DND-41 (cell line): Measurements from ENCODE around the gene IQCM.

Source experiments
- ATAC-seq: fragments of 200-7000 bp; cut with Tn5 transposase; 3 replicates; pipeline ENCODE4 v1.9.1; 2021; ENCODE audit warnings: low read depth; ENCODE audit not compliant: insufficient read depth
- DNase-seq: peaks from one replicate; pipeline ENCODE4 v3.0.0-alpha.2; 2020
- H2AFZ ChIP-seq: 2 replicates; pipeline ENCODE4 v1.6.0; 2012; ENCODE audit warnings: low read depth, low read length
- H3K27ac ChIP-seq: 2 replicates; pipeline ENCODE4 v1.5.1; 2012; ENCODE audit warnings: low read length, inconsistent platforms
- H3K27me3 ChIP-seq: fragments of 200-600 bp; sonication (generic); 2 replicates; pipeline ENCODE4 v1.6.0; 2012; ENCODE audit warnings: low read length, mild to moderate bottlenecking, inconsistent platforms; ENCODE audit not compliant: insufficient read depth, poor library complexity
- H3K36me3 ChIP-seq: 2 replicates; pipeline ENCODE4 v1.5.1; 2012; ENCODE audit warnings: low read length, inconsistent platforms; ENCODE audit not compliant: insufficient read depth
- H3K4me1 ChIP-seq: 2 replicates; pipeline ENCODE4 v1.5.1; 2012; ENCODE audit warnings: mild to moderate bottlenecking, low read length; ENCODE audit not compliant: insufficient read depth
- H3K4me2 ChIP-seq: 2 replicates; pipeline ENCODE4 v1.6.0; 2012; ENCODE audit warnings: mild to moderate bottlenecking, moderate library complexity, low read length, inconsistent platforms; ENCODE audit not compliant: insufficient read depth
- H3K4me3 ChIP-seq, 2 experiments: fragments of 200-600 bp in 1 of 2; shearing (Covaris generic) in 1 of 2; 2 replicates each; pipeline ENCODE4 v1.5.1; 2012 to 2016; ENCODE audit warnings: inconsistent platforms in 2 of 2, low read length in 2 of 2, mild to moderate bottlenecking in 2 of 2, low read depth in 1 of 2, moderate library complexity in 1 of 2
- H3K79me2 ChIP-seq: 2 replicates; pipeline ENCODE4 v1.6.0; 2012; ENCODE audit warnings: low read length, inconsistent platforms; ENCODE audit not compliant: insufficient read depth
- H3K9ac ChIP-seq: 2 replicates; pipeline ENCODE4 v1.6.0; 2012; ENCODE audit warnings: low read depth, mild to moderate bottlenecking, inconsistent platforms, low read length, moderate library complexity
- H3K9me3 ChIP-seq: 2 replicates; pipeline ENCODE4 v1.5.1; 2012; ENCODE audit warnings: low read length, moderate library complexity, mild to moderate bottlenecking, inconsistent platforms; ENCODE audit not compliant: insufficient read depth, severe bottlenecking
- H4K20me1 ChIP-seq: 2 replicates; pipeline ENCODE4 v1.6.0; 2012; ENCODE audit warnings: low read length; ENCODE audit not compliant: insufficient read depth
- CTCF ChIP-seq: IDR thresholded peaks from 2 replicates; pipeline ENCODE4 v1.5.1; 2012; ENCODE audit warnings: borderline replicate concordance, low read length, moderate library complexity, mild to moderate bottlenecking; ENCODE audit not compliant: poor library complexity, severe bottlenecking; ENCODE audit errors: extremely low read depth
- EZH2 ChIP-seq: IDR thresholded peaks from 3 replicates; pipeline ENCODE4 v1.6.1; 2012; ENCODE audit warnings: borderline replicate concordance, low read depth, mild to moderate bottlenecking, moderate library complexity, low read length, inconsistent platforms; ENCODE audit not compliant: severe bottlenecking

The IQCM gene

GRCh38 chr4:149555799-149556198, 259.8 kb downstream of the IQCM start:
- H3K4me1 ChIP-seq: no peaks in the 10 kb centered on the region
- H2AFZ ChIP-seq: no peak overlapping the region
- TF ChIP-seq CTCF (no peak), EZH2 (no peak)
- H3K4me3 ChIP-seq: no peak overlapping the region
- no peak overlapping the region for H3K9ac ChIP-seq
- H3K27me3 ChIP-seq: no peaks in the 10 kb centered on the region
- H3K79me2 ChIP-seq: no peaks in the 10 kb centered on the region
- no peak overlapping the region for H3K4me2 ChIP-seq
- H3K36me3 ChIP-seq: no peaks in the 10 kb centered on the region
- DNase-seq: no peak
- ATAC-seq: no peak
- H3K9me3 ChIP-seq: no peaks in the 10 kb centered on the region
- no peak overlapping the region for H3K27ac ChIP-seq
- H4K20me1 ChIP-seq: no peaks in the 10 kb centered on the region

GRCh38 chr4:149555146-149555545, 260.5 kb downstream of the IQCM start:
- ATAC-seq (no peak), DNase-seq (no peak)
- TF ChIP-seq EZH2 (no peak), CTCF (no peak)
- no peaks in the 10 kb centered on the region for H3K36me3 ChIP-seq
- H3K27me3 ChIP-seq: no peaks in the 10 kb centered on the region
- no peak overlapping the region for H3K9ac ChIP-seq
- no peaks in the 10 kb centered on the region for H3K4me1 ChIP-seq
- no peak overlapping the region for H3K27ac ChIP-seq
- no peaks in the 10 kb centered on the region for H4K20me1 ChIP-seq
- H3K9me3 ChIP-seq: no peaks in the 10 kb centered on the region
- H3K4me2 ChIP-seq: no peak overlapping the region
- H3K4me3 ChIP-seq: no peak overlapping the region
- H3K79me2 ChIP-seq: no peaks in the 10 kb centered on the region
- no peak overlapping the region for H2AFZ ChIP-seq

GRCh38 chr4:149553959-149554520, 261.6 kb downstream of the IQCM start:
- ATAC-seq (no peak), DNase-seq (no peak)
- Histone ChIP-seq H4K20me1 (no peaks in the 10 kb centered on the region), H3K27ac (no peak overlapping the region), H3K4me2 (no peak overlapping the region), H3K79me2 (no peaks in the 10 kb centered on the region), H3K4me1 (no peaks in the 10 kb centered on the region), H3K27me3 (no peaks in the 10 kb centered on the region), H3K36me3 (no peaks in the 10 kb centered on the region), H2AFZ (no peak overlapping the region), H3K9ac (no peak overlapping the region), H3K4me3 (no peak overlapping the region), H3K9me3 (no peaks in the 10 kb centered on the region)
- no peak for TF ChIP-seq CTCF
- TF ChIP-seq EZH2: no peak

GRCh38 chr4:149552601-149553000, 263.0 kb downstream of the IQCM start:
- no peaks in the 10 kb centered on the region for H3K79me2 ChIP-seq
- DNase-seq (no peak), ATAC-seq (no peak)
- H3K9me3 ChIP-seq: no peaks in the 10 kb centered on the region
- no peak overlapping the region for H3K4me2 ChIP-seq
- H2AFZ ChIP-seq: no peak overlapping the region
- no peaks in the 10 kb centered on the region for H3K27me3 ChIP-seq
- no peak overlapping the region for H3K9ac ChIP-seq
- H3K4me3 ChIP-seq: no peak overlapping the region
- no peaks in the 10 kb centered on the region for H3K36me3 ChIP-seq
- no peak overlapping the region for H3K27ac ChIP-seq
- H3K4me1 ChIP-seq: no peaks in the 10 kb centered on the region
- TF ChIP-seq CTCF (no peak), EZH2 (no peak)
- H4K20me1 ChIP-seq: no peaks in the 10 kb centered on the region
